Osteoblast (primary cell): ENCODE results near the gene SLC1A7. TPM values are rescaled to one million over a fixed set of nuclear protein-coding genes. Genes with fewer than 3 reads are reported as not detected.

ENCODE experiments used
- DNase-seq: peaks from one replicate; pipeline ENCODE4 v3.0.0; 2011; ENCODE audit warnings: low spot score, mixed read lengths; ENCODE audit not compliant: insufficient read length; ENCODE audit errors: missing footprints
- H2AFZ ChIP-seq: 2 replicates; pipeline ENCODE4 v1.6.0; 2011; ENCODE audit warnings: mild to moderate bottlenecking, low read length
- H3K27ac ChIP-seq: 2 replicates; pipeline ENCODE4 v1.5.1; 2011; ENCODE audit warnings: mild to moderate bottlenecking, low read depth, low read length, moderate library complexity
- H3K27me3 ChIP-seq: 2 replicates; pipeline ENCODE4 v1.6.0; 2012; ENCODE audit warnings: mild to moderate bottlenecking, control low read depth, inconsistent platforms, low read length, moderate library complexity; ENCODE audit not compliant: insufficient read depth
- H3K36me3 ChIP-seq: 2 replicates; pipeline ENCODE4 v1.5.1; 2011; ENCODE audit warnings: mild to moderate bottlenecking, low read length, control low read depth, moderate library complexity; ENCODE audit not compliant: insufficient read depth
- H3K4me1 ChIP-seq: 2 replicates; pipeline ENCODE4 v1.5.1; 2011; ENCODE audit warnings: mild to moderate bottlenecking, low read length, control low read depth, moderate library complexity; ENCODE audit not compliant: insufficient read depth
- H3K4me2 ChIP-seq: 2 replicates; pipeline ENCODE4 v1.6.0; 2011; ENCODE audit warnings: mild to moderate bottlenecking, low read length; ENCODE audit not compliant: insufficient read depth
- H3K4me3 ChIP-seq: fragments of 200-600 bp; sonication (generic); 3 replicates; pipeline ENCODE4 v1.5.1; 2012; ENCODE audit warnings: mild to moderate bottlenecking, low read length, inconsistent platforms; ENCODE audit not compliant: insufficient read depth
- H3K79me2 ChIP-seq: 2 replicates; pipeline ENCODE4 v1.6.0; 2012; ENCODE audit warnings: mild to moderate bottlenecking, low read length, control low read depth, inconsistent platforms; ENCODE audit not compliant: insufficient read depth
- H3K9me3 ChIP-seq: 2 replicates; pipeline ENCODE4 v1.5.1; 2011; ENCODE audit warnings: low read depth, low read length, control low read depth
- H4K20me1 ChIP-seq: 2 replicates; pipeline ENCODE4 v1.6.0; 2012; ENCODE audit warnings: mild to moderate bottlenecking, low read length, control low read depth; ENCODE audit not compliant: insufficient read depth
- total RNA-seq: library from RNA; depleted of rRNA; stranded (reverse); fragments of >200 nt; gene quantifications from 2 replicates; pipeline ENCODE4 v1.2.3, GENCODE V29; 2012
- TF ChIP-seq, protein P1 (sequence below): IDR thresholded peaks from 2 replicates; pipeline ENCODE4 v1.5.1; 2011; ENCODE audit warnings: mild to moderate bottlenecking, low read depth, low read length, moderate library complexity; ENCODE audit errors: extremely low read depth

SLC1A7 gene
- total RNA-seq, 1 donor, result 0.36 TPM

DNA sequence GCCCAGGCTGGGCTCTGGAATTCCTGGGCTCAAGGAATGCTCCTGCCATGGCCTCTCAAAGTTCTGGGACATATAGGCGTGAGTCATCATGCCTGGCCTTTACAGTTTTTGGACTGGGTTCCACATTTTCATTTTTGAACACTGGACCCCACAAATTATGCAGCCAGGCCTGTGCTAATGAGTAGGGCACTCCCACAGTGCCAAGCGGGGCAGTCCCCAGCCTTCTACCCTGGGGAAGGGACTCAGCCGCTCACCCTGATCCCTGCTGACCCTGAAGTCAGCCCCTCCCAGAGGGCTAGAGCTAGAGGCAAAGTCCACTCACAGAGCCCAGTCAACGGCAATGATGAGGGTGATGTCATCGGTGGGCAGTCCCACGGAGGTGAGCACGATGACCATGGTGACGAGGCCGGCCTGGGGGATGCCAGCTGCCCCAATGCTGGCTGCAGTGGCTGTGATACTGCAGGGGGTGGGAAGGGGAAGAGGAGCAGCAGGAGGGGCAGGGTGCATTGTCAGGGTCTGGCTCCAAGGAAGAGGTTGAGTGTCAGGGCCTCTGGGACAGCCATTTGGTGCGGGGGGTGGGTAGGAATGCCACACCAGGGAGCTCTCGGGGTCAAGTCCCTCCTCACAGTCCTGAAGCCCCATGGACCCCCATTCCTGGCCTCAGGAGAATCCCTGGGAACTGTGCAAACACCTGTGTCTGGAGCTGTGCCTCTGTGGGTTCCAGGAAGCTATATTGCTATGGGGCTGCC, 52.8 kb downstream of the SLC1A7 start:
- Histone ChIP-seq H3K27ac (no peak overlapping the region), H4K20me1 (no peaks in the 10 kb centered on the region), H3K4me2 (no peak overlapping the region), H3K4me1 (peaks cover 11% of the 10 kb centered on the region), H3K4me3 (no peak overlapping the region), H2AFZ (no peak overlapping the region), H3K27me3 (no peaks in the 10 kb centered on the region), H3K9me3 (no peaks in the 10 kb centered on the region), H3K79me2 (no peaks in the 10 kb centered on the region), H3K36me3 (no peaks in the 10 kb centered on the region)
- TF ChIP-seq, protein P1, sequence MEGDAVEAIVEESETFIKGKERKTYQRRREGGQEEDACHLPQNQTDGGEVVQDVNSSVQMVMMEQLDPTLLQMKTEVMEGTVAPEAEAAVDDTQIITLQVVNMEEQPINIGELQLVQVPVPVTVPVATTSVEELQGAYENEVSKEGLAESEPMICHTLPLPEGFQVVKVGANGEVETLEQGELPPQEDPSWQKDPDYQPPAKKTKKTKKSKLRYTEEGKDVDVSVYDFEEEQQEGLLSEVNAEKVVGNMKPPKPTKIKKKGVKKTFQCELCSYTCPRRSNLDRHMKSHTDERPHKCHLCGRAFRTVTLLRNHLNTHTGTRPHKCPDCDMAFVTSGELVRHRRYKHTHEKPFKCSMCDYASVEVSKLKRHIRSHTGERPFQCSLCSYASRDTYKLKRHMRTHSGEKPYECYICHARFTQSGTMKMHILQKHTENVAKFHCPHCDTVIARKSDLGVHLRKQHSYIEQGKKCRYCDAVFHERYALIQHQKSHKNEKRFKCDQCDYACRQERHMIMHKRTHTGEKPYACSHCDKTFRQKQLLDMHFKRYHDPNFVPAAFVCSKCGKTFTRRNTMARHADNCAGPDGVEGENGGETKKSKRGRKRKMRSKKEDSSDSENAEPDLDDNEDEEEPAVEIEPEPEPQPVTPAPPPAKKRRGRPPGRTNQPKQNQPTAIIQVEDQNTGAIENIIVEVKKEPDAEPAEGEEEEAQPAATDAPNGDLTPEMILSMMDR, result no peak
- DNase-seq, result peak; percentile 88

DNA sequence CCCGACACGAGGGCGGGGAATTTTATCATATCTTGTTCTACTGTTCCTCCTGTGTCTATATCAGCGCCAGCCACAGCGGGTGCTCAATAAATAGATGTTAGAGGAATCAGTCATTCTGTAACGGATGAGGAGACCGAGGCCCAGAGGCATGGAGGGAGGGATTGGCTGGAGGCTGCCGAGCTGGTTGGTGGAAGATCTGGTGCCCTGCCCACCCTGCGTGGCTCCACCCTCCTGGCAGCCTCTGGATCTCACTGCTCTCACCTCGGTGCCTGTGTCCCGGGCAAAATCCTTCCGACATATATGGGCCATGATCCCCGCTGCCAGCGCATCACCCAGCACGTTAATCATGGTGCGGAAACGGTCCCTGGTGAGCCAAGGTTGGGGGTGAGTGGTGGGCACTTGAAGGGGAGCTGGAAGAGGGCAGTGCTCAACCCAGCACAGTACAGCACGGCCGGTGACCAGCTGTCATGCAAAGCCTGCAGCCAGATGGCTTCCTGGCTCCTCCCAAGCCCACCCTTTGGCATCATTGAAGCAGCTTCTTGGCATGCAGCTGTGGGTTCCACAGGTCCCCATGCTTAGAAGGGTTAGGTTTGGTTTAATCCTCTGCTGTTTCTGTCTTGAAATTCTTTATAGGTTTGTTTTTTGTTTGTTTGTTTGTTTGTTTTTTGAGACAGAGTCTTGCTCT, 53.7 kb downstream of the SLC1A7 start:
- H3K27ac ChIP-seq, result no peak overlapping the region
- no peaks in the 10 kb centered on the region for H4K20me1 ChIP-seq
- no peaks in the 10 kb centered on the region for H3K36me3 ChIP-seq
- H2AFZ ChIP-seq, result no peak overlapping the region
- H3K4me2 ChIP-seq, result no peak overlapping the region
- H3K4me3 ChIP-seq, result no peak overlapping the region
- H3K79me2 ChIP-seq, result no peaks in the 10 kb centered on the region
- H3K9me3 ChIP-seq, result no peaks in the 10 kb centered on the region
- no peaks in the 10 kb centered on the region for H3K27me3 ChIP-seq
- TF ChIP-seq, protein P1, result no peak
- peak; percentile 56 for DNase-seq
- peaks cover 11% of the 10 kb centered on the region for H3K4me1 ChIP-seq

DNA sequence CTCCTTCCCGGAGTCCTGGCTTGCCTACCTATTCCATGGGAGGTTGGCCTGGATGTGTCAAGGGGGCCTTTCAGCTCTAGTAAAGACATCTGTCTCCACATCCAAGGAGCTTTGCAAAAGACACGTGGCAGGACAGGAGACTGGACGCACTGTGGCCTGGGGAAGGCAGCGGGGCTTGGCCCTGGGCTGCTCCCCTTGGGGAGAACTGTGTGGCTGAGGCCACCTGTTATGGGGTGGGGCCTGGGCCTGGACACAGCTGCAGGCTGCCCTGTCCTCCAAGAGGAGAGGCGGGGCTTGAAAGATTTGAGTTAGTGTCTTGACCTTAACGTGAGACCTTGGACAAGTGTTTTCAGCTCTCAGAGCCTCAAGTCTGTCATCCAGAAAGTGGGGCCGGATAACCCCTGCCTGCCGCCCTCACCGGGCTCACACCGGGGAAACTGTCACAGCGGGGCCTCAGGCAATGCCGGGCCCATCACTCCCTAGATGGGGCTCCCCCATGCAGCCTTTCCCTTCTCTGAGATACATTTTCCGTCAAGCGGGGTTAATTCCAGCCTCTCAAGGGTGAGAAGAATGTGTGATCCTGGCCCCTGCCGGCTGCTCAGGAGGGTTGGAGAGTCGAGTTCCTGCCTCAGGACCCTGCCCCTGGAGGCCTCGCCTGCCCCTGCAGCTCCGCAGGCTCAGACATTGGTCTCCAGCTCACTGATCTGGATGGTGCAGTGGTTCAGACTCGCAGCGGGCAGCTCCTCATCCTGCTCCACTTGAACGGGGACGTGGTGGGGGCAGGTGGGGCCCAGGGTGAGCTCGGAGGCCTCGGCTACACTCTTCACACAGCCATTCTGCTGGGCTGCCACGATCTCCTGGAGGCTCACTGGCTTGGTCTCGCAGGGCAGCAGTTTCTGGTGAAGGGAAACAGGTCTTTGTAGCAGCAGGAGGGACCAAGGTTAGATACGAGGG, 54.8 kb downstream of the SLC1A7 start:
- no peak overlapping the region for H2AFZ ChIP-seq
- no peaks in the 10 kb centered on the region for H3K36me3 ChIP-seq
- H3K4me1 ChIP-seq, result peaks cover 11% of the 10 kb centered on the region
- H3K27me3 ChIP-seq, result no peaks in the 10 kb centered on the region
- DNase-seq, result peak; percentile 79
- TF ChIP-seq, protein P1, result no peak
- no peak overlapping the region for H3K27ac ChIP-seq
- no peaks in the 10 kb centered on the region for H4K20me1 ChIP-seq
- no peaks in the 10 kb centered on the region for H3K79me2 ChIP-seq
- no peak overlapping the region for H3K4me2 ChIP-seq
- no peak overlapping the region for H3K4me3 ChIP-seq
- no peaks in the 10 kb centered on the region for H3K9me3 ChIP-seq
